Colon (tissue), 2 donors: ENCODE results near the gene NOP9.
"Not testable (repeated sequence)": the region's sequence is repeated elsewhere in the genome, so short reads cannot be mapped to it uniquely, and the experiment has no call there.

Source experiments
- FAIRE-seq: peaks from 2 replicates; lab custom pipeline; 2012; peaks lifted over from hg19 to GRCh38; lab: Jason Lieb, UNC
- donor health status: control.
- donor health status: control.

The NOP9 gene

DNA sequence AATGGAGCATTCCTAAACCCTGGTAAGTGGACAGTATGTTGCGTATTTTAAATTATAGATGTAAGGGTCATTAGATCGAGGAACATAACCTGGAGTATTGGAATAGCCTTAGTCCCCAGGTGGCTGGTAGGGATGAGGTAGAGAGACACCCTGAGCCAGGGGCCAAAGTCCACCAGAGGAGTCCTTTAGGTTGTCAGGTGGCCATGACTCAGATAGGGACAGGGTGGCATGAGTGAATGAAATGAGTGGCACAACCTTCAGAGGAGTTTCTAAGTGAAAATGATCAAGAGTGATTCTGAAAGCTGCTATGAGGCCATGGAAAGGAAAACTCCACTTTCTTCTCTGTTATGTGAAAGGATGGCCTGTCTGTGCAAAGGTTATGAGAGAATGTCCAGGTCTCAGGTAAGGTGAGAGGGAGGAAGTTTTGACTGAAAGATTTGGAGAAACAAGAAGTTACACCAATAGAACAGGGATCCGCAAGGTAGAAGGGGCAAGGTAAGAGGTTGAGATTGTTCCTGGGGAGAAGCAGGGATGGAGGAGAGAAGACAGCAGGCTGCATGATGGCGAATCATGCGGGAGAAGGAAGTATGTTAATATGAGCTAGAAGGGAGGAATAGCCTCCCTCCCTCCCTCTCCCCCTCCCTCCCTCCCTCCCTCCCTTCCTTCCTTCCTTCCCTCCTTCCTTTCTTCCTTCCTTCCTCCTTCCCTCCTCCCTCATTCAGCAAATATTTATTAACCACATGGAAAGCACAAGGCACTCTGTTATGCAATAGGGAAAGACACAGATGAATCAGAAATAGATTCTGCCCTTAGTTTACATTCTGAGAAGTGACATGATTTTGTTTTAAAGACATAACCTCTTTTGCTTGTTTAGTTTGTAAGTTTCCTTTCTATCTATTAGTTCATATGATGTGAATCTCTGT lies 54.2 kb downstream of the NOP9 start:
- no peak for FAIRE-seq

- FAIRE-seq = not testable (repeated sequence)
These were observed 54.8 kb downstream of the NOP9 start for GRCh38 chr14:24354482-24354825.

GRCh38 chr14:24355009-24355408 lies 55.4 kb downstream of the NOP9 start:
- no peak for FAIRE-seq

GRCh38 chr14:24356208-24356607 lies 56.6 kb downstream of the NOP9 start:
- no peak for FAIRE-seq
